ENCODE measurements around the gene KIF1A. TPM values are rescaled to one million over a fixed set of nuclear protein-coding genes. Genes with fewer than 3 reads are reported as not detected.

The KIF1A gene
- total RNA-seq, 1 donor: not detected

DNA sequence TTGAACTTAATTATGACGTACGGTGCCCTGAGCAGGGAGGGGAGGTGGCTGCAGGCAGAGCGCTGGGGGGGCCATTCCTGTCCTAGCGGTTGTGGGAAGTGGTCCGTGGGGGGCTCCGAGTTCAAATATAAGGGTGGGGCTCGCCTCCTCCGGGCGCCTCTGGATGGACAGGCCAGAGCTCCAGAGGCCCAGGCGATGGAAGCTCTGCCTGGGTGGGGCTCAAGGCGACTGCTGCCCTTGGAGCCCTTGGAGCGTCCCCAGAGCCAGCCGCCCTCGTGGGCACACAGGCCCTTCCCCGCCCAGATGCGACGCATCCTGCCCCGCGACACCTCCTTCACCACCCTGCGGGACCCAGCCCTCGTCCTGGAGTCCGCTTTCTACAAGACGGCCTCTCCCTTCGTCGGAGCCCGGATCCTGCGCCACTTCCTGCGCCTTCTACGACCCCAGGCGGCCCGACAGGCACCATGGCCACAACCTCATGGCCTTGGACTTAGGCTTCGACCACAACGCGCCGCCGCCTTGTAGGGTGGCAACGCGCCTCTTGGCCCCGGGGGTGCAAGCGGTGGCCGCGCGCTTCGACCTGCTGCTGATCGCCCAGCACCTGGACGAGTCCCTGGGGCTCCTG lies 147.8 kb downstream of the KIF1A start:
- no peaks in the 10 kb centered on the region for H3K4me1 ChIP-seq (ENCODE audit: insufficient read depth, low read length)
- H3K4me3 ChIP-seq (ENCODE audit: low read length): no peak overlapping the region
- peaks cover 11% of the 10 kb centered on the region for H3K27me3 ChIP-seq (ENCODE audit: insufficient read depth, low read length)
- no peaks in the 10 kb centered on the region for H3K9me3 ChIP-seq (ENCODE audit: low read depth, low read length)

DNA sequence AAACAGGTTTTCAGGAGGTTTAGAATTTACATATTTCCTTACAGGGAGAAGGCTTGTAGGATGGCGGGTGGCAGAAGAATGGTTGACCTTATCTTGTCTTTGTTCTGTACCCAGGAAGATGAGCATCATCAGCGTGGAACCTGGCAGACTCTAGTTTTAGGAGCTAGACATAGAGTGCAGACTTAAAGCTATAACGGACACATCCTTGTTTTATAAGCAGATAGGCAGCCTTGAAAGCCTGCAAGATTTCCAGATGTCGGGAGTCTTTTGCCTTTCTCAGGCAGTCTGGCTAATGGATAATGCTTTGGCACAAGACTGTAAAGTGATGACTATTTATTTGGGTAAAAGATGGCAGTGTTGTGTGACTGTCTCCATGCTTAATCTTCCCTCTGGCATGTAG lies 149.1 kb downstream of the KIF1A start:
- Histone ChIP-seq H3K4me3 (ENCODE audit: low read length) (no peak overlapping the region), H3K27me3 (ENCODE audit: insufficient read depth, low read length) (peaks cover 23% of the 10 kb centered on the region), H3K9me3 (ENCODE audit: low read depth, low read length) (no peaks in the 10 kb centered on the region), H3K4me1 (ENCODE audit: insufficient read depth, low read length) (no peaks in the 10 kb centered on the region)

DNA sequence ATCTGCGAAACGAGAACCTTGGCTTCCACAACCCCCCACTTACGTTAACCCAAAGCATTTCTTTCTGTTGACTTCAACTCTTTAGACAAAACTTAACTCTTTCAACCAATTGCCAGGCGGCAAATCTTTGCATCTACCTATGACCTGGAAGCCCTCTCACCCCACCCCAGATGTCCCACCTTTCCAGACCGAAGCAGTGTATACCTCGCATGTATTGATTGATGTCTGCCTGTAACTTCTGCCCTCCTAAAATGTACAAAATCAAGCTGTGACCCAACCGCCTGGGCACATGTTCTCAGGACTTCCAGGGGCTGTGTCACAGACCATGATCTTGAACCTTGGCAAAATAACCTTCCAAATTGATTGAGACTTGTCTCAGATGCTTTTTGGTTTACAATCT lies 149.6 kb downstream of the KIF1A start:
- H3K27me3 ChIP-seq (ENCODE audit: insufficient read depth, low read length): peaks cover 28% of the 10 kb centered on the region
- no peaks in the 10 kb centered on the region for H3K9me3 ChIP-seq (ENCODE audit: low read depth, low read length)

DNA sequence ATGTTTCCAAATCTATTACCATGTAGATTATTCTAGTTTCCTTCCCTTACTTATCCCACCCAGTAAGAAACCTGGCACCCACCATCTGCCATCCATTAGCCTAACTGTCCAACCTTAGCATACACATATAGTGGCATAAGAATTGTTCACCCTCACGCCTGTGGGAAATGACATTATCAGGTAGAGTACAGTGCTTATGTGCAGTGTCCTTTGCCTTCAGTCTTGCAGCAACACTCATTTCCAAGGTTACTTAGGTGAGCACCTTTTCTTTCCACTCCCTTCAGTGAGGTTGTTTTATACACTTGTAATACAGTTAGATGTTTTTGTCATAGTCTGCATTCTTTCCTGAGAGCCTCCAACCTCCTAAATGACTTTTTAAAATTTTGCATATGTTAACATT lies 155.4 kb downstream of the KIF1A start:
- peaks cover 44% of the 10 kb centered on the region for H3K27me3 ChIP-seq (ENCODE audit: insufficient read depth, low read length)
- H3K4me1 ChIP-seq (ENCODE audit: insufficient read depth, low read length): no peaks in the 10 kb centered on the region
- H3K4me3 ChIP-seq (ENCODE audit: low read length): no peak overlapping the region
- H3K9me3 ChIP-seq (ENCODE audit: low read depth, low read length): no peaks in the 10 kb centered on the region

More for the DNA sequence above, 149.6 kb downstream of the KIF1A start:
- H3K4me1 ChIP-seq (ENCODE audit: insufficient read depth, low read length): no peaks in the 10 kb centered on the region
- no peak overlapping the region for H3K4me3 ChIP-seq (ENCODE audit: low read length)

Other genes starting within 250 kb of the KIF1A start
- gene CAPN10, start 233.5 kb downstream of the KIF1A start, total RNA-seq: 18.2 TPM
- 40.8 TPM for gene GPR35, start 194.7 kb downstream of the KIF1A start, total RNA-seq
- gene AQP12B, start 137.3 kb downstream of the KIF1A start, total RNA-seq: not detected
- not detected for gene AQP12A, start 128.4 kb downstream of the KIF1A start, total RNA-seq
- not detected for gene AGXT, start 48.6 kb upstream of the KIF1A start, total RNA-seq
- gene MAB21L4, start 75.9 kb upstream of the KIF1A start, total RNA-seq: not detected
- gene CROCC2, start 86.1 kb upstream of the KIF1A start, total RNA-seq: not detected
- 8.2 TPM for gene SNED1, start 178.4 kb upstream of the KIF1A start, total RNA-seq